Measurements from ENCODE around the gene CCDC80. TPM values are rescaled to one million over a fixed set of nuclear protein-coding genes. Genes with fewer than 3 reads are reported as not detected.
"Not testable (repeated sequence)": the region's sequence is repeated elsewhere in the genome, so short reads cannot be mapped to it uniquely, and the experiment has no call there.

The CCDC80 gene
- total and polyA plus RNA-seq, 11 donors, result 10.4 to 538 (median 87.2) TPM

DNA sequence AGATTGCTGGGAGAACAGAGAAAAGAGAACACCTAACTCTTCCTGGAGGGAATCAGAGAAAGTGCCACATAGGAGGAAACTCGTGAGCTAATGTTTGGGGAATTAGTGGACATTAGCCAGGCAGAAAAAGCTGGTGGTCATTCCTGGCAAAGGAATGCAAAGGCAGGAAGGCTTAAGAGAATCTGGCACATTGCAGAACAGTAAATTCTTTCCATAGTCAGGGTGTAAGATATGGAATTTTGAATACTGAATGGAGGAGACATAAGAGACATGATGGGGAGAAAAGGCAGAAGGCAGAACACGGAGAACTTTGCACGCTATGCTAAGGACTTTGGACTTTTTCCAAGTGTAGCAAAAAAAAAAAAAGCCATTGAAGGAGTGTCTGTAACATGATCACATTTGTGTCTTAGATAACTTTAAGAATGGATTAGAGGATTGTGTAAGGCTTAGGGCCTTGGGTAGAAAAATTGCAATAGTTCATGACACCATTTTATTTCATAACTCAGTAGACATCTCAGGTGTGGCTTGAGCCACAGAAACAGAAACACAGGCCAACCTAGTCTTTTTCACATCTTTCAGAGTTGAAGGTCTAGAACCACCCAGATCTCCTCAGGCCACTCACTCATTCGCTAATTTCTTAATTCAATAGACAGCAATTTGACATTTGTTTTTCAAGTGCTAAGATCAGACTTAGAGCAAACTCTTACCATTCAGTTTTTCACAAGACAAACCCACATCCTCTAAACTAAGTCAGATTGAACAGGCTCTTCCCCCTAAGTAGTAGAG is 31.2 kb upstream of the CCDC80 start:
- Histone ChIP-seq H3K36me3 (no peaks in the 10 kb centered on the region), H3K4me1 (peaks cover 0 to 53% (median 0%) of the 10 kb centered on the region in 12 donors), H3K9me3 (no peaks in the 10 kb centered on the region), H3K27ac (peak overlapping the region in 3 of 12 donors; percentile 14 to 69 (median 31)), H3K27me3 (peaks cover 0 to 12% (median 0%) of the 10 kb centered on the region in 9 donors), H3K4me3 (no peak overlapping the region)
- intact Hi-C loops (cut with DNase I), result no loop called here
- ATAC-seq (peak in 1 of 4 donors; percentile 42), DNase-seq (no peak)
- TF ChIP-seq POLR2A (IDR thresholded peaks at IDR 0.05), result no peak
- TF ChIP-seq, protein P1, sequence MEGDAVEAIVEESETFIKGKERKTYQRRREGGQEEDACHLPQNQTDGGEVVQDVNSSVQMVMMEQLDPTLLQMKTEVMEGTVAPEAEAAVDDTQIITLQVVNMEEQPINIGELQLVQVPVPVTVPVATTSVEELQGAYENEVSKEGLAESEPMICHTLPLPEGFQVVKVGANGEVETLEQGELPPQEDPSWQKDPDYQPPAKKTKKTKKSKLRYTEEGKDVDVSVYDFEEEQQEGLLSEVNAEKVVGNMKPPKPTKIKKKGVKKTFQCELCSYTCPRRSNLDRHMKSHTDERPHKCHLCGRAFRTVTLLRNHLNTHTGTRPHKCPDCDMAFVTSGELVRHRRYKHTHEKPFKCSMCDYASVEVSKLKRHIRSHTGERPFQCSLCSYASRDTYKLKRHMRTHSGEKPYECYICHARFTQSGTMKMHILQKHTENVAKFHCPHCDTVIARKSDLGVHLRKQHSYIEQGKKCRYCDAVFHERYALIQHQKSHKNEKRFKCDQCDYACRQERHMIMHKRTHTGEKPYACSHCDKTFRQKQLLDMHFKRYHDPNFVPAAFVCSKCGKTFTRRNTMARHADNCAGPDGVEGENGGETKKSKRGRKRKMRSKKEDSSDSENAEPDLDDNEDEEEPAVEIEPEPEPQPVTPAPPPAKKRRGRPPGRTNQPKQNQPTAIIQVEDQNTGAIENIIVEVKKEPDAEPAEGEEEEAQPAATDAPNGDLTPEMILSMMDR (IDR thresholded peaks at IDR 0.05), result no peak
- 38 to 48% (median 45%) methylated on average over 4 of the region's 4 CpGs for WGBS, 4 donors

DNA sequence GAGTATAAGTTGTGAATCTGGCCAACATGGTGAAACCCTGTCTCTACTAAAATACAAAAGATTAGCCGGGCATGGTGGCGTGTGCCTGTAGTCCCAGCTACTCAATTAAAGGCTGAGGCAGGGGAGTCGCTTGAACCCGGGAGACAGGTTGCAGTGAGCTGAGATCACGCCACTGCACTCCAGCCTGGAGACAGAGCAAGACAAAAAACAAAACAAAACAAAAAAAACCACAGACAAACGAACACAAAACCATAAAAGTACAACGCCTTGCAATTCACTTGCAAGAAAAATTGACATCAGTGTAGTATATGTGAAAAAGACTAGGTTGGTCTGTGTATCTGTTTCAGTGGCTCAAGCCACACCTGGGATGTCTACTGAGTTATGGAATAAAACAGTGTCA is 29.9 kb upstream of the CCDC80 start:
- Histone ChIP-seq H3K27ac (peak overlapping the region in 1 of 12 donors; percentile 69), H3K27me3 (peaks cover 0 to 12% (median 0%) of the 10 kb centered on the region in 9 donors), H3K4me3 (no peak overlapping the region), H3K4me1 (peaks cover 0 to 40% (median 0%) of the 10 kb centered on the region in 12 donors), H3K36me3 (no peaks in the 10 kb centered on the region), H3K9me3 (no peaks in the 10 kb centered on the region)
- intact Hi-C loops (cut with DNase I), result no loop called here
- TF ChIP-seq, protein P1 (IDR thresholded peaks at IDR 0.05), result no peak
- no peak for TF ChIP-seq POLR2A (IDR thresholded peaks at IDR 0.05)
- no peak for ATAC-seq
- no peak for DNase-seq
- WGBS, 4 donors, result 89 to 93% (median 91%) methylated on average over 7 of the region's 7 CpGs

DNA sequence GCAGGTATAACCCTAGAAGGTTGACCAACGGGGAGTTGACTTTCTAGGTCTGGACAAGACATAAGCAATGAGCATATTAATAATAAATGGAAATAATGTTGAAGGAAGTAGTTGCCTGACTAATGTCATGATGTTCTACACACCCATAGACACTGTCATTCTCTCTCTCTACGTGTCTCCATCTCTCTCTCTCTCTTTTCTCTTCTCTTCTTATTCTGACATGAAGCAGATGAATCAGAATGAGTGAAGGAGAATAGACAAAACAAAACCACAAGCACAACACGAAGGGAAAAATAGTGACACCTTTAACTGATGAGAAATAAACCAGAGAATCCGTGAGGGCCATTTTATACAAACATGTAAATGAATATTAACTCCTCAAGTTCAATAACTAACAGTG is 26.7 kb upstream of the CCDC80 start:
- DNase-seq (no peak), ATAC-seq (no peak)
- no peak overlapping the region for H3K27ac ChIP-seq
- H3K4me1 ChIP-seq, result peaks cover 0 to 17% (median 0%) of the 10 kb centered on the region in 12 donors
- H3K27me3 ChIP-seq, result no peaks in the 10 kb centered on the region
- WGBS, 4 donors, result 74 to 77% (median 76%) methylated on average over 4 of the region's 4 CpGs
- intact Hi-C loops (cut with DNase I), result no loop called here
- H3K9me3 ChIP-seq, result no peaks in the 10 kb centered on the region
- TF ChIP-seq, protein P1 (IDR thresholded peaks at IDR 0.05), result no peak
- no peak for TF ChIP-seq POLR2A (IDR thresholded peaks at IDR 0.05)
- H3K36me3 ChIP-seq, result no peaks in the 10 kb centered on the region
- no peak overlapping the region for H3K4me3 ChIP-seq

DNA sequence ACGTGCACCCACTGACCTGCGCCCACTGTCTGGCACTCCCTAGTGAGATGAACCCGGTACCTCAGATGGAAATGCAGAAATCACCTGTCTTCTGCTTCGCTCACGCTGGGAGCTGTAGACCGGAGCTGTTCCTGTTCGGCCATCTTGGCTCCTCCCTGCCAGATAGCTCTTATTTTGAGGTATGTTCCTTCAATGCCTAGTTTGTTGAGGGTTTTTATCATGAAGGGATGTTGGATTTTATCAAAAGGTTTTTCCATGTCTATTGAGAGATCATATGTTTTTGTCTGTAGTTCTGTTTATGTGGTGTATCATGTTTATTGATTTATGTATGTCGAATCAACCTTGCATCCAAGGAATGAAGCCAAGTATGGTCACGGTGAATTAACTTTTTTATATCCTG is 24.1 kb upstream of the CCDC80 start:
- H3K9me3 ChIP-seq; H3K36me3 ChIP-seq; H3K27ac ChIP-seq; H3K27me3 ChIP-seq; intact Hi-C loops (cut with DNase I); H3K4me1 ChIP-seq; H3K4me3 ChIP-seq; ATAC-seq; DNase-seq: not testable (repeated sequence)
- 91 to 98% (median 95%) methylated on average over 7 to 9 of the region's 9 CpGs for WGBS, 4 donors

Measured in heart left ventricle (tissue), 16 donors.